Calu3 (cell line): ENCODE results near the gene TLK1. TPM values are rescaled to one million over a fixed set of nuclear protein-coding genes. Genes with fewer than 3 reads are reported as not detected.

ENCODE experiments used
- BruUV-seq: library from RNA; stranded (reverse); fragments of 400-500 nt; replicated peaks from 2 replicates; lab custom pipeline; 2021; lab: Mats Ljungman, UMichigan
- CTCF ChIA-PET: fragments of 300-600 bp; sonication (Branson Sonifier 250); formaldehyde crosslinking; loops from one replicate; lab custom pipeline; 2022; ENCODE audit warnings: antibody characterized with exemption; lab: Charles Lee
- DNase-seq: peaks from one replicate; pipeline ENCODE4 v3.0.0; 2022
- H3K27ac Mint-ChIP-seq: one replicate; pipeline ENCODE4 v1.8.0; 2022; ENCODE audit warnings: mixed read lengths; ENCODE audit not compliant: unreplicated experiment
- H3K27me3 Mint-ChIP-seq: one replicate; pipeline ENCODE4 v1.8.0; 2022; ENCODE audit warnings: mixed read lengths; ENCODE audit not compliant: unreplicated experiment
- H3K36me3 Mint-ChIP-seq: one replicate; pipeline ENCODE4 v1.8.0; 2022; ENCODE audit warnings: mild to moderate bottlenecking, moderate library complexity, mixed read lengths; ENCODE audit not compliant: insufficient read depth, unreplicated experiment
- H3K4me1 Mint-ChIP-seq: one replicate; pipeline ENCODE4 v1.8.0; 2022; ENCODE audit warnings: mild to moderate bottlenecking, low read depth, mixed read lengths; ENCODE audit not compliant: unreplicated experiment
- H3K4me3 Mint-ChIP-seq: one replicate; pipeline ENCODE4 v1.8.0; 2022; ENCODE audit warnings: mild to moderate bottlenecking, low read depth, moderate library complexity, mixed read lengths; ENCODE audit not compliant: unreplicated experiment
- H3K9me3 Mint-ChIP-seq: one replicate; pipeline ENCODE4 v1.8.0; 2022; ENCODE audit warnings: low read depth, mixed read lengths; ENCODE audit not compliant: unreplicated experiment
- intact Hi-C: fragments of 100-400 bp; cut with micrococcal nuclease; formaldehyde crosslinking; loops from one replicate; pipeline ENCODE4 v1.10.0; 2022; ENCODE audit not compliant: unreplicated experiment
- total RNA-seq: library from RNA; stranded (reverse); gene quantifications from 2 replicates; pipeline ENCODE4 v1.2.3, GENCODE V29; 2022
- TF ChIP-seq, protein P1 (sequence below): fragments of 200-600 bp; IDR thresholded peaks from one replicate; pipeline ENCODE4 v1.8.0; 2022; ENCODE audit warnings: antibody characterized with exemption; ENCODE audit not compliant: unreplicated experiment

The TLK1 gene
- total RNA-seq, 1 experiment from 2014 or later = 64.7 TPM

DNA sequence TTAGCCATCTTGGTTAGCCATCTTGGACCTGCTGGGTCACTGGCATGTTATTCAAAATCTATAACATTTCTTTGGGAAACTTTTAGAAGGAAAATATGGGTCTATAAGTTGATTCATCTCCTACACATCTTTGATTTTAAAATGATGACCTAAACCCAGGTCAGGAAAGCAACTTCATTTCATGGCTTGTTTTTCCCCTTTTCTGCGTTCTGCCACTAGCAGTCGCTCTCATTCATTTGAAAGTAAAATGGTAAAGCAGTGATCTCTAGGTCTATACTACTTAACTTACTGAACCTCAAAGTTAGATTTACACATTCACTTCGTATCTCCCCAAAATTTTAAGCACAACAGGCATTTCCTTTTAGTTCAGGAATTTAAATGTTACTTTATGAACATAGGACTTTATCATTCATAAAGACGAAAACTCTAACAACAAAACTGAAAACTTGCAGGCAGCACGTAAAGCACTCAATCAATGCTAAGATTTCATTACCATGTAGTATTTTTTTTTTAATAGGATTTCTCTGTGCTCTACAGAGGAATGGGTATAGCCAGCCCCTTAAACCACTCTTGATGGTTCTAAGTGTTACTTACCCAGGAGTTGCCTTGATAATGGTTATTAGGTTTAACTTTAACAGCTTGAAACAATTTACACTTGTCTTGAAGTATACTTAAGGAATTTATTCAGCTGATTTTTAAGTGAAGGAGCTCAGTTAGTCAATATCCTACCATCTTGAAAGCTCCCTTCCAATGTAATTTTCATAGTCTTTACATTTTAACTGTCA, 169.1 kb downstream of the TLK1 start:
- Mint-ChIP-seq H3K27ac (no peak overlapping the region), H3K4me1 (no peaks in the 10 kb centered on the region), H3K4me3 (no peak overlapping the region), H3K9me3 (no peaks in the 10 kb centered on the region), H3K27me3 (no peaks in the 10 kb centered on the region), H3K36me3 (peaks cover 15% of the 10 kb centered on the region)
- BruUV-seq = no TSS peak
- TF ChIP-seq, protein P1, sequence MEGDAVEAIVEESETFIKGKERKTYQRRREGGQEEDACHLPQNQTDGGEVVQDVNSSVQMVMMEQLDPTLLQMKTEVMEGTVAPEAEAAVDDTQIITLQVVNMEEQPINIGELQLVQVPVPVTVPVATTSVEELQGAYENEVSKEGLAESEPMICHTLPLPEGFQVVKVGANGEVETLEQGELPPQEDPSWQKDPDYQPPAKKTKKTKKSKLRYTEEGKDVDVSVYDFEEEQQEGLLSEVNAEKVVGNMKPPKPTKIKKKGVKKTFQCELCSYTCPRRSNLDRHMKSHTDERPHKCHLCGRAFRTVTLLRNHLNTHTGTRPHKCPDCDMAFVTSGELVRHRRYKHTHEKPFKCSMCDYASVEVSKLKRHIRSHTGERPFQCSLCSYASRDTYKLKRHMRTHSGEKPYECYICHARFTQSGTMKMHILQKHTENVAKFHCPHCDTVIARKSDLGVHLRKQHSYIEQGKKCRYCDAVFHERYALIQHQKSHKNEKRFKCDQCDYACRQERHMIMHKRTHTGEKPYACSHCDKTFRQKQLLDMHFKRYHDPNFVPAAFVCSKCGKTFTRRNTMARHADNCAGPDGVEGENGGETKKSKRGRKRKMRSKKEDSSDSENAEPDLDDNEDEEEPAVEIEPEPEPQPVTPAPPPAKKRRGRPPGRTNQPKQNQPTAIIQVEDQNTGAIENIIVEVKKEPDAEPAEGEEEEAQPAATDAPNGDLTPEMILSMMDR = no peak
- intact Hi-C loops = no loop called here
- CTCF ChIA-PET = no interaction called here
- no peak for DNase-seq

DNA sequence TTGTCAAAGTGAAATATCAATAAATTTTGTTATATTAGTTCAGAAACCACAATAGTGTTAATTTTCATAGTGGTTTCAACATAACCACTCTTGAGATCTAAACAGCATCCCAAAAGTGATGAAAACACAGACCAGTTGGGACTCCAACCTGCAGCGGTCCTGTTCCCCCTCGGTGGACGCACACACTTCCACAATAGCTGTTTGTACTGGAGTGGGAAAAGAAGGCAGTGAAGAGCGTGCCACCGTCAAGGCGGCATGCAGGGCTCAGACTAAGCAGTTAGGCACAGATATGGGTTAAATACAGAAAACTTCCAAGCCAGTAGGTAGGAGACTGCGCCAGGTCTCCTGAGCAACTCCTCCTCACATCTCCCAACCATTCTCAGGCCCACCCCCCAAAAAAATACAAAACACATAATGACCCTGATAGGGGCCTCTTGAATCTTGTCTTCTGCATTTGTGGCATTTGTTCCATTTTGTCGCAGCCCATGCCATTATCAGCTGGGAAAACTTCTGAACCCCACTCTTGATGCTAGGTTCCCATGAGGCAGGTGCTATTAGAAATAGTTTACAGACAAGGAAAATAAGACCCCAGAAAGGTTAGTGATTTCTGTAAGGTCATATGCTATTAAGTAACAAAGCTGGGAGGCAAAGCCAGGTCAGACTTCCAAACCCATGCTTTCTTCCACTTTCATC, 174.0 kb downstream of the TLK1 start:
- no peak for DNase-seq
- intact Hi-C loops = no loop called here
- CTCF ChIA-PET = no interaction called here
- peaks cover 30% of the 10 kb centered on the region for H3K36me3 Mint-ChIP-seq
- no peak overlapping the region for H3K4me3 Mint-ChIP-seq
- peaks cover 8% of the 10 kb centered on the region for H3K27me3 Mint-ChIP-seq
- TF ChIP-seq, protein P1 = no peak
- BruUV-seq = no TSS peak
- peaks cover 13% of the 10 kb centered on the region for H3K4me1 Mint-ChIP-seq
- no peak overlapping the region for H3K27ac Mint-ChIP-seq
- H3K9me3 Mint-ChIP-seq = no peaks in the 10 kb centered on the region

DNA sequence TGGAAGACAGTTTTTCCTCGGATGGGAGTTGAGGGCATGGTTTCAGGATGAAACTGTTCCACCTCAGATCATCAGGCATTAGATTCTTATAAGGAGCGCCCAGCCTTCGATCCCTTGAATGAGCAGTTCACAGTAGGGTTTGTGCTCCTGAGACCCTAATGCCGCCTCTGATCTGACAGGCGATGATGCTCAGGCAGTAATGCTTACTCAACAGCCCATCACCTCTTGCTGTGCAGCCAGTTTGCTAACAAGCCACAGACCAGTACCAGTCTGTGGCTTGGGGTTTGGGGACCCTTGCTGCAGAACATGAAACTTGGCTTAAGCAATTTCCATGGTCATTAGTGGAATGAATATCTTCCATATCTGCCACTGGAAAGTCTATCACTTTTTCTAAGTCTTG, 175.3 kb downstream of the TLK1 start:
- Mint-ChIP-seq H3K27ac (no peak overlapping the region), H3K4me1 (peaks cover 15% of the 10 kb centered on the region), H3K4me3 (no peak overlapping the region), H3K27me3 (peaks cover 21% of the 10 kb centered on the region), H3K36me3 (peaks cover 40% of the 10 kb centered on the region), H3K9me3 (no peaks in the 10 kb centered on the region)
- TF ChIP-seq, protein P1 = no peak
- CTCF ChIA-PET = no interaction called here
- intact Hi-C loops = no loop called here
- BruUV-seq = no TSS peak
- DNase-seq = no peak

DNA sequence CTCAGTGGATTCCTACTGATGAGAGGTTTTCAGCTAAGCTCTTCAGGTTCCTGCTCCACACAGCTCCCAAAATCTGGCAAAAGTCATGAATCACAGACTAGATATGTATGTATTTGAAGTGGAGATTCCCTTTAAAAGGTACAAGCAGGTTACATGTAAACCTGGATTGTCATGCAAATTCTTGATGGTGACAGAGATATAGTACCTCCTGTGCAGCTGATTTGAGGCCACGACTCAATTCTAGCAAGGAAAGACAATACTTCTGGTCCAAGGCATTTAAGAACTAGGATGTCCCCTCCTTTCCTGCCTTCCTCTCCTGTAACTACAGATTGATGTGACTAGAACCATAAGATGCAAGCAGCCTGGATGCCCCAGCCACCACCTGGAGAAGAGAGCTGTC, 176.6 kb downstream of the TLK1 start:
- TF ChIP-seq, protein P1 = no peak
- Mint-ChIP-seq H3K36me3 (peaks cover 49% of the 10 kb centered on the region), H3K4me1 (peaks cover 15% of the 10 kb centered on the region), H3K4me3 (no peak overlapping the region), H3K27ac (peak overlapping the region; percentile 20), H3K27me3 (peaks cover 34% of the 10 kb centered on the region), H3K9me3 (no peaks in the 10 kb centered on the region)
- no TSS peak for BruUV-seq
- intact Hi-C loops = no loop called here
- CTCF ChIA-PET = interaction anchor here (0.7 kb wide), 2 partner anchors 171 to 175 kb away, joined by 3 to 6 read pairs; no protein-coding TSS in a partner anchor
- no peak for DNase-seq
